Activated CD4-positive, CD25-positive, alpha-beta regulatory T cell treated with anti-CD3 and anti-CD28 coated beads, Interleukin-2, amount 50 U/mL, for 16 hours (primary cell): ENCODE data around the gene LHFPL4.
"Not testable (repeated sequence)": the region's sequence is repeated elsewhere in the genome, so short reads cannot be mapped to it uniquely, and the experiment has no call there.

Experiments
- DNase-seq: peaks from one replicate; pipeline ENCODE4 v3.0.0-alpha.2; 2020; ENCODE audit warnings: low read depth, low spot score

LHFPL4 gene

DNA sequence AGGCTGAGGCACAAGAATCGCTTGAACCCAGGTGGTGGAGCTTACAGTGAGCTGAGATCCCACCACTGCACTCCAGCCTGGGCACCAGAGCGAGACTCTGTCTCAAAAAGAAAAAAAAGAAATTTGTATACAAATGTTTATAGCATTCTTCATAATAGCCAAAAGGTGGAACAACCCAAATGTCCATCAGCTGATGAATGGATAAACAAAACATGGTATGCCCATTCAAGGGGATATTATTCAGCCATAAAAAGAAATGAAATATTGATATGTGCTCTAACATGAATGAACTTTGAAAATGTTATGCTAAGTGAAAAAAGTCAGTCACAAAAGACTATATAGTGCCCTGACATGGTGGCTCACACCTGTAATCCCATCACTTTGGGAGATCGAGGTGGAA, 11.4 kb downstream of the LHFPL4 start:
- no peak for DNase-seq

- DNase-seq: no peak
Observed at GRCh38 chr3:9536212-9536611, 17.4 kb downstream of the LHFPL4 start.

DNA sequence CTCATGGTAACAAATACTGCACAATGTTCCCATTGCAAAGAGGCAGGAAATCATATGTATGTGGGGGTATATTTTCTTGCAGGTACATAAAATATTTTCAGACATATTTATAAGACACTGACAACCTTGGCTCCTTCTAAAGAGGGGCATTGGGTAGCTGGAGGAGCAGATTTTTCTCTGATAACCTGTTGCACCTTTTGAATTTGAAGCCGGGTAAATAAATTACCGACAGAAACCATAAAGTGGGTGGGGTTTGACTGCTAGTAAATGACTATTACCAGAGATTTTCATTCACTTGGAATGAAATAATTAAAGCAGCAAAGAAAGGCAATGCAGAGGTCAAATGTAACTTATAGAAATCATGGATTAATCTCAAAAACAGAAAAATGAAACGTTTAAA, 19.2 kb downstream of the LHFPL4 start:
- DNase-seq: no peak

DNA sequence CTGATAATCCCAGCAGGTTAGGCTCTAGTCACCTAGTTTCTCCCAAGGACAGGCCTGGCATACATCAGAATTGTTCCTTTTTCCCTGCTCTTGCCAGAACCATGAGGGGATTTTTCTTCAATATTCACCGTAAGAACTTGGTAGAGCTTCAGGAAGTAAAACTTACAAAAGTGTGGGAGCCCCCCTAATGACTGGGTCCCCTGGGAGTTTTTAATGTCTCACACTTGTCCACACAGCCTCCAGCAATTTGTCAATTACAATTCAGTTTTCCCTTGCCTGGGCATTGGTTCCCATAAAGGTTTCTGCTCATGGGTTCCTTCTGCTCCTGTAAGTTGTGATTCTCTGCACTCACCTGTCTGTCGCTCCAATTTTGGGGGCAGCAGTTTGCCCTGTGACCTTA, 28.5 kb downstream of the LHFPL4 start:
- no peak for DNase-seq

DNA sequence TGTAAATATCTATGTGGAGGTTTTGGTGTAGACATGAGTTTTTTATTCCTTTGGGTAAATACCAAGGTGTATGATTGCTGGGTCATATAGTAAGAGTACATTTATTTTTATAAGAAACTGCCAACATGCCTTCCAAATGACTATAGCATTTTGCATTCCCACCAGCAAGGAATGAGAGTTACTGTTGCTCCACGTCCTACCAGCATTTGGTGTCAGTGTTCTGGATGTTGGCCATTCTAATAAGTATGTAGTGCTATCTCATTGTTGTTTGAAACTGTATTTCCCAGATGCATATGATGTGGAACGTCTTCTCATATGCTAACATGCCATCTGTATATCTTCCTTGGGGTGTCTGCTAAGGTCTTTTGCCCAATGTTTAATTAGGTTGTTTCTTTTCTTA, 38.7 kb downstream of the LHFPL4 start:
- no peak for DNase-seq

- DNase-seq: no peak
Observed at GRCh38 chr3:9514306-9514705, 39.3 kb downstream of the LHFPL4 start.

DNA sequence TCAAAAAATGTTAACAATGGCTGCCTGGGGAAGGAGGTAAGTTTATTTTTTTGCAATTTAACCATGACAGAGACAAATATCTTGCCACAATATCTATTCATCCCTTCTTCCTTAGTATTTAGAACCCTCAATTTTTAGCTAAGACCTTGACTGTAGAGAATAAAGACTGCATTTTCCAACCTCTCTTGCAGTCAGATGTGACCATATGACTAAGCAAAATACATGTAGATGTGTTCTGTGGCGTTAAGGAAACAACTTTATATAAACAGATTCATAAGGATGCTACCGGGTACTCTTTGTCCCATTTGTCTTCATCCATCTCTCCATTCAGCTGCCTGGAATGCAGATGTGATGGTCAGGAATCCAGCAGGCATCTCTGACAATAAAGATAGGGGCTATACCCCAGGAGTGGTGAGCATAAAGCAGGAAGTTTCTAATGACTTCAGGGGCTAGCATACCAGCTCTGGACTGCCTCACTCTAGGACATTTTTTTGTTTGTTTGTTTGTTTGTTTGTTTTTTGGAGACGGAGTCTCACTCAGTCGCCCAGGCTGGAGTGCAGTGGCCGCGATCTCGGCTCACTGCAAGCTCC, 41.1 kb downstream of the LHFPL4 start:
- DNase-seq: no peak

DNA sequence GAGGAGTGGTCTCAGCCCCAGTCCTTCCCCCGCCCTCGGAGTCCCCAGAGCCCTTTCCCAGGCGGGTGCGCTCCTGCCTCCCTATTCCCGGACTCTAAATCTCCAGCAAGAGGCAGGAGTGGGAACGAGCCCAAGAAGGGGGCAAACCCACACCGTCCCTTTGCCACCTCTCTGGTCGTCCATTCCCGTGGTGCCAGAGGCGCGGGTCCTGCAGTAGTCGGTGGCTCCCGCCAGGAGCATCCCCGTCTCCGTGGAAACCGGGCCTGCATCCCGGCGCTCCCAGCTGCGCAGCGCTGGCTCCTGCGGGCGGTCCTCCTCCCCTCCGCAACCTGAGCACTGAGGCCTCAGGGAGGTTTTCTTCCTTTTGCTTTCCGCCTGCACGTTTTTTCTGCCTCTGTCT, 44.8 kb downstream of the LHFPL4 start:
- no peak for DNase-seq

DNA sequence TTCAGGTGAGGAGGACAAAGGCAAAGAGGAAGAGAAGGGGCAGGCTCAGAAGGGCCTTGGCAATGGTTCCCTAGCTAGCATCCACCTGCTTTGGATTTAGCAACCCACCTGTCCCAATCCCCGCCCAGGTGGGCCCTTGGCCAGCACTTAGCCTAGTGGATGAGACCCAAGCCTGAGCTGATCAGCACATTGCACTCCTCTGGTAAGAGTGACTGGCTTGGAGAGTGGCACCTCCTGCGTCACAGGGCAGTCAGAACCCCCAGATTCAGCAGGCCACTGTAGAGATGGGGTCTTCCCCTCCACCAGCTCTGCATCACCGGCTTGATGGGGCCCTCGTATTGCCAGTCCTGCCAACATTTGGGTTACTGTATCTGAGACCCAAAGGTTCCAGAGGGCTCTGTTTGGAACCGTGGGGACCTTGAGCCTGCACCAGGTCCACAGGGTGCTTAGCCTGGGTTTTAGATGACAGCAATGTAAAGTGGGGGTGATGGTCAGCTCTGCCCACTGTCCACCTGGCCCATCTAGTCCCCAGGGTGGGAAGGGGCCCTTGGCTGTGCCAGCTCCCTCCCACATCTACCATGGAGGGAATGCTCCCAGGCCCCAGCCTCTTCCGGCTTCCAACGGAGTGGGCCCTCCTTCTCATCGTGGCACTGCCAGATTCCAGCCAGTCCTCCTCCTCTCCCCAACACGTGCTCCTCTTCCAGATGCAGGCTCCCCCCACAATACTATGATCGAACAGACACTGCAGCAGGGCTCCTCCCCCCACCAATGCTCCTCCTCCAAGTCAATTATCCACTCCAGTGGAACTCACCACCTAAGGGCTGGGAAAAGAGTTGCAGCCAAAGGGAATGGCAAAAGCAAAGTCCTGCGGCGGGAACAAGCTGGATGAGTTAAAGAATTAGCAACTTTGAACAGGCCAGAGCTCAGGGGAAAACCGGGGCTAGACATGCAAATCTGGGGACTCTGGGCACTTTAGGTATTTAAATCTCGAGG, 45.7 kb downstream of the LHFPL4 start:
- no peak for DNase-seq

GRCh38 chr3:9503283-9503682, 50.3 kb downstream of the LHFPL4 start:
- DNase-seq: peak; percentile 37

DNA sequence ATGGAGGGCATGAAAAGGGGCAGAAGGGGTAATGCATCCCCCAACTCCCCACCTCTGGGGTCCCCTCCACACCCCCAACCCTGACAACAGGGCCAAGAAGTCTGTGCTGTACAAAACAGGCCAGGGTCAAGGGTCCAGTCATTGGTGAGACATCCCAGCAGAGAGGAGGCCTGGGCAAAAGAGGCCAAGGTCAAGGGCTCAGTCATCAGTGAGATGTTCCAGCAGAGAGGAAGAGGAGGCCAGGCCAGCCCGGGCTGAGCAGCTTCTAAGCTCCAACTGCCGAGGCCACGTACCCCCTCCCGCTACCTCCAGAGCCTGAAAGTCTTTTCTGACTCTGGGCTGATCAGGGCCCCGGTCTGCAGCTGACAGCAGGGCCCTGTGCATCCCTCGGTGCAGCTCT, 52.4 kb downstream of the LHFPL4 start:
- DNase-seq: no peak

- peak; percentile 17 for DNase-seq
Observed at GRCh38 chr3:9500108-9501050, 53.2 kb downstream of the LHFPL4 start.

DNA sequence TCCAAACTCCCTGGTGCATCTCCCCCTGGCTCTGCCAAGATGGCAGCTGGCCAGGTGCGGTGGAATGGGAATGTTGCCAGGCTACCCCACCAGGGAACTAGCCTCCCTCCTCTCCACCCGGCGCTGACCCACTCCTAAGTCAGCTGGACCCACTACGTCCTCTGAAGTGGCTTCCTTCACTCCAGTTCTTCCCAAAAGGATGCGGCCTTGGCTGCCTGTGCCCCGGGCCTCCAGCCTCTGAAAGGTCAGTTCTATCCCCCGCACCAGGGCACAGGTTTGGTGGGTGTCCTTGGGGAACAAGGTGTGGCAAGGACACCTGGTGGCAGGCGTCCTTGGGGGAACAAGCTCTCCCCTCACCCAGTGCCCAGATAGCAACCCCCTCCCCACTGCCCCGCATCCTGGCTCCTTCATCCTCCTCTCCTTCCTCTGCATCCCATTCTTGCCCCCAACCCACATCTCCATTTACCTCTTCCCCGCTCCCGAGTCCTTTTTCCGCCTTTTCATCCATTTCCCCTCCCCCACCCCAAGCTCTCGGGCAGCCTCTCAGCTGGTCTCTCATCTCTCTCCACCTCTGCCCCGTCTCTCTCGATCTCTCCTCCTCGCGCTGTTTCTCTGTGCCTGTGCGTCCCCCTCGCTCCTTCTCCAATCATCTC, 54.0 kb downstream of the LHFPL4 start:
- no peak for DNase-seq

GRCh38 chr3:9498781-9499180, 54.8 kb downstream of the LHFPL4 start:
- DNase-seq: no peak

DNA sequence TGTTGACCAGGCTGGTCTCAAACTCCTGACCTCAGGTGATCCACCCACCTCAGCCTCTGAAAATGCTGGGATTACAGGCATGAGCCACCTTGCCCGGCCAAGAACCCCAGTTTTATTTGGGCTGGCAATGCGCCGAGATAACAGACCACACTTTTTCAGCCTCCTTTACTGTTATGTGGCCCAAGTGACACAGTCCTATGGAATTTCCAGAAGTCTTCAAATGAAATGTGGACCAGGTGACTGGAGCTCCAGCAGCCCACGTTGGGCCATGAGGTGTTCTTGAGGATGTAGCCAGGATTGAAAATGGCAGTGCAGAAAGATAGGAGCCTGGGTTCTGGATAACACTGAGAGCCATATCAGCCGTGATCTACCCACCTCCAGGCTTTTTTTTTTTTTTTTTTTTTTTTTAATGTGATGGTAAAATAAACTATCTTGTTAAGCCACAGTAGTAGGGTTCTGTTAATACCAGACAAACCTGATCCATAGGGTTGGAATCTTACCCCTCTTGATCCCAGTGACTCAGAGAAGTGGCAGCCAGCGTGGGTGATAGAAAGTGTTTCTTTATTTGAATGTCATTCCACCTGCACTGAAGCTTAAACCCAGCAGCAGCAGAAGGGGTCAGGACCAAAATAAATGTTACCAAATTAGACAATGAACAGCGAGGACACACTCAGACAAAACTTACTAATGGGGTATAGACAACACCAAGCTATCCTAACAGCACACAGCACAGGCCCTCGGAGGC, 55.6 kb downstream of the LHFPL4 start:
- no peak for DNase-seq

DNA sequence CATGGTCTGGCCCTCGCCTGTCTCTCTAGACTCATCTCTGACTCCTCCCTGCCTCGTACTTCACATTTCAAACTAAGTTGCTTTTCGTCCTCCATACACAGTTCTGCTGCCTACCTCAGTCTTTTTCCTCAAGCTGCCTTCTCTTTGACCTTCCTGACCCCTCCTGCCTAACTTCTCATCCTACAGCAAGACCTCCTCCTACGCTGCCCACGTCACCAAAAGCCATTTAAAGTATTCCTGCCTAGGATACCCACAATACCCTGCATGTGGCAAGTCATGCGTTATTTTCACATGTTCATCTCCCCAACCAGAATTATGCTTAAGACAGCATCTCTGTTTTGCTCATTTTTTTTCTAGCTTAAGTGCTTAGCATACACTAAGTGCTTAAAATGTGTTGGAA, 56.7 kb downstream of the LHFPL4 start:
- no peak for DNase-seq

- DNase-seq: not testable (repeated sequence)
Observed at GRCh38 chr3:9494036-9494435, 59.6 kb downstream of the LHFPL4 start.

DNA sequence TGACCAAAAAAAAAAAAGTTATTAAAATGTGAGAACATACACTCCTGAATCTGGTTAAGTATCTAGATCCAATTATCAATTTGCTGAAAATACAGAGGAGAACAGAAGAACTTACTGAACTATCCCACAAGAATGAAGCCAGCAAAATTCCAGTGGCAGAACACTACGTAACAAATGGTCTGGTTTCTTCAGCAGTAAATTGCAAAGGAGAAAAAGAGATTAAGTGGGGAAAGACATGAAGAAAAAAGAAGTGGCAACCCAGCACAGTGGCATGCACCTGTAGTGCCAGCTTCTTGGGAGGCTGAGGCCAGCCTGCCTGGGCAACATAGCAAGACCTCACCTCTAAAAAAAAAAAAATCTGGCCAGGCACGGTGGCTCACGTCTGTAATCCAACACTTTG, 62.1 kb downstream of the LHFPL4 start:
- DNase-seq: no peak

DNA sequence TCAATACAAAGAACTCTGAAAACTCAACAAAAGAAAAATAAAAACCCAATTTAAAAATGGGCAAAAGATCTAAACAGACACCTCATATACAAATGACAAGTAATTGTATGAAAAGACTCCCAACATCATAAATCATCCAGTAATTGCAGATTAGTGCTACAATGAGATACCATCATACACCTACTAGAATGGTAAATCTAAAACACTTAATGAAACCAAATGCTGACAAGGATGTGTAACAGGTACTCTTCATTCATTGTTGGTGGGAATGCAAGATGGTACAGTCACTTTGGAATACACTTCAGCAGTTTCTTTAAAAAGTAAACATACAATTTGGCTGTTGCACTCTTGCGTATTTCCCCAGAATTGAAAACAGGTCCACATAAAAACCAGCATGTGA, 68.4 kb downstream of the LHFPL4 start:
- no peak for DNase-seq

GRCh38 chr3:9480265-9480664, 73.4 kb downstream of the LHFPL4 start:
- no peak for DNase-seq

DNA sequence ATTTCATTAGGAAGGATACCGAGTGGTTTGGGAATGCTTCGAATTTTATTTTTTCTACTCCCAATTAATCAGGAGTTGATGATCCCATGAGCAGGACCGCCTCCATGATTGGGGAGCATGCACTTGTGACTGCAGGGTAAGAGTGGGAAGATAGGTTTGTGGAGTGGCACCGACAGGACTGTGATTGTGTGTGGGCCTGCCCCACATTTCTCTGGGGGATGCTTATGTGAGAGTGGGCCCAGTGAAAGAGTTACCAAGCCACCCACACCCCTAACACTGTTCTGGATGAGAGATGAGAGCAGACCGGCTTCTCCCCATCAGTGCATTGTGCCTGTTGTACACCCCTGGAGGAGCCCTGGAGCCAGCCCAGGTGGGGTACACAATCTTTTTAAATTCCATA, 76.7 kb downstream of the LHFPL4 start:
- DNase-seq: no peak
